Fibroblast of villous mesenchyme (primary cell): ENCODE measurements around the gene STRA6. TPM values are rescaled to one million over a fixed set of nuclear protein-coding genes. Genes with fewer than 3 reads are reported as not detected.

Experiments
- DNase-seq: peaks from one replicate; pipeline ENCODE4 v3.0.0-alpha.2; 2010; ENCODE audit warnings: low read depth
- H3K4me3 ChIP-seq: 2 replicates; pipeline ENCODE4 v1.5.1; 2011; ENCODE audit warnings: low read depth, mild to moderate bottlenecking, low read length
- total RNA-seq: library from RNA; depleted of rRNA; stranded (reverse); fragments of >200 nt; gene quantifications from 2 replicates; pipeline ENCODE4 v1.2.3, GENCODE V29; 2012
- TF ChIP-seq, protein P1 (sequence below): IDR thresholded peaks from 2 replicates; pipeline ENCODE4 v1.5.1; 2012; ENCODE audit warnings: low read depth, mild to moderate bottlenecking, low read length; ENCODE audit not compliant: insufficient read depth

Gene STRA6
- total RNA-seq, 1 donor = 52.7 TPM

DNA sequence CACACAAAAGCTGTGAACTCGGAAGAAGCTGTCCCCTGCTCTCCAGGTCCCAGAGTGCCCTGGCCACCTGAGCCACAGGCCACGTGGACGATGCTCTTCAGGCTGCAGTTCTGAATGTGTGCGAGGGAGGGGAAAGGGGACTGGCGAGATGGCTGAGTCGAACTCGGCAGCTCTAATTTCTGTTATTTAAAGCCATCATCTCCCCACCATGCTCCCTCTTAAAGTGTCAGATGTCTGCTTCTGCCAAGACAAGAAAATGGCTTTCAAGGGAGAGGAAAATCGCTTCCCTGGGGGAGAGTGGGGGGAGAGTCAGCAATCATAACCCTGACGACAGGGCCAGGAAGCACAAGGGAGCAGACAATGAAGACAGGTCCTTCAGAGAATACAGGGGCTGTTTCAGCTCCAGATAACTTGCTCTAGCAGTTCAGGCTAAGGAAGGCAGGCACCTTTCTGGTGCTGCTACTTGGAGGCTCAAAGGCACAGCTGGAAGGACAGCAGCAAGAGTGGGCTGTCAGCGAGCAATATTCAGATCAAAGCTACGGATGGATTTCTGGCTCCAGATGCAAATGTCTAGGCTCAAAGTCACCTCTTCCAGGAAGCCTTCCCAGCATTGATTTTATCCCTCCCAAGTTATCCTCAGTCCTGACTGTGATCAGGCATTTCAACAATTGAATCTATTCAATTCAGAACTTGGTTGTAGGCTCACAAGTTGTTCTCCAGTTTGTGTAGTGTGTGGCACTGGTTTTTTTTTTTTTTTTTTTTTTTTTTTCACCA, 18.1 kb upstream of the STRA6 start:
- TF ChIP-seq, protein P1, sequence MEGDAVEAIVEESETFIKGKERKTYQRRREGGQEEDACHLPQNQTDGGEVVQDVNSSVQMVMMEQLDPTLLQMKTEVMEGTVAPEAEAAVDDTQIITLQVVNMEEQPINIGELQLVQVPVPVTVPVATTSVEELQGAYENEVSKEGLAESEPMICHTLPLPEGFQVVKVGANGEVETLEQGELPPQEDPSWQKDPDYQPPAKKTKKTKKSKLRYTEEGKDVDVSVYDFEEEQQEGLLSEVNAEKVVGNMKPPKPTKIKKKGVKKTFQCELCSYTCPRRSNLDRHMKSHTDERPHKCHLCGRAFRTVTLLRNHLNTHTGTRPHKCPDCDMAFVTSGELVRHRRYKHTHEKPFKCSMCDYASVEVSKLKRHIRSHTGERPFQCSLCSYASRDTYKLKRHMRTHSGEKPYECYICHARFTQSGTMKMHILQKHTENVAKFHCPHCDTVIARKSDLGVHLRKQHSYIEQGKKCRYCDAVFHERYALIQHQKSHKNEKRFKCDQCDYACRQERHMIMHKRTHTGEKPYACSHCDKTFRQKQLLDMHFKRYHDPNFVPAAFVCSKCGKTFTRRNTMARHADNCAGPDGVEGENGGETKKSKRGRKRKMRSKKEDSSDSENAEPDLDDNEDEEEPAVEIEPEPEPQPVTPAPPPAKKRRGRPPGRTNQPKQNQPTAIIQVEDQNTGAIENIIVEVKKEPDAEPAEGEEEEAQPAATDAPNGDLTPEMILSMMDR = no peak
- H3K4me3 ChIP-seq = no peak overlapping the region
- DNase-seq = no peak

DNA sequence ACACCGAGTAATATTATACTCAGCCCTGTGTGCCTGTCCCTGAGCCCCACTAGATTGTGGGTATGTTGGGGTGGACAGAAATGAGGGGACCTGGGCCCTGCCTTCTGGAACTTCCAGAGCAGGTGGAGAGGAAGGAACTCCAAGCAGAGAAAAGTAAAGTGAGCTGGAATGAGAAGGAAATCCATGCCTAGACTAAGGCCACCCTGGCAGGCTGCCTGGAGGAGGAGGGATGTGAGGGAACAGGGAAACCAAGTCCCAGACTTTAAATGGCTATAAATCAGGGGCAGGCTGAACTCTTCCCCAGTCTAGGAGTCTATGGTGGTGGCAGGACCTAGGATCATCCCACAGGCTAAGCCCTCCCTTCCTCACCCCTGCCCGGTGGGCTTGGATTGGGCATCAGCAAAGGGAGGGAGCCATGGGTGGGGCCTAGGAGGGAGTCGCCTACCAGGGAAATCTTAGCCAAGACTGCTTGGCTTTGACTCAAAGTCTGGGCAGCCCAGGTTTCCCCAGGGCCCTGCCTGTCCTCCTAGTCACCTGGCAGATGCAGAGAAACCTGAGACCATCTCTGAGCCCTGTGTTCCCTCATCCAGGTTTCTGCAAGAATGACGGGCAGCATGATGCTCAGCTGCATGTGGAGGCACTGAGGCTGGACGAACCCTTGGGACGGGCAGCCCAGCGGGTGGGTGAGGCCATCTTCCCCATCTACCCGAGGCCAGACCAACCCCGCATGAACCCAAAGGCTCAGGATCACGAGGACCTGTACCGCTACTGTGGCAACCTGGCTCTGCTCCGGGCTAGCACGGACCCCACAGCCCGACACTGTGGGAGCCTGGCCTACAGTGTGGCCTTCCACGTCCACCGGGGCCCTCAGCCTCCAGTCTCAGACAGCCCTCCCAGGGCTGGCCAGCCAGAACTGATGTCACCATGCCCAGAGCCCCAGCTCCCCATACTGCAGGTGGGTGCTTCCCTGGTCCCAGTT, 15.6 kb upstream of the STRA6 start:
- TF ChIP-seq, protein P1 = no peak
- H3K4me3 ChIP-seq = no peak overlapping the region
- DNase-seq = no peak

DNA sequence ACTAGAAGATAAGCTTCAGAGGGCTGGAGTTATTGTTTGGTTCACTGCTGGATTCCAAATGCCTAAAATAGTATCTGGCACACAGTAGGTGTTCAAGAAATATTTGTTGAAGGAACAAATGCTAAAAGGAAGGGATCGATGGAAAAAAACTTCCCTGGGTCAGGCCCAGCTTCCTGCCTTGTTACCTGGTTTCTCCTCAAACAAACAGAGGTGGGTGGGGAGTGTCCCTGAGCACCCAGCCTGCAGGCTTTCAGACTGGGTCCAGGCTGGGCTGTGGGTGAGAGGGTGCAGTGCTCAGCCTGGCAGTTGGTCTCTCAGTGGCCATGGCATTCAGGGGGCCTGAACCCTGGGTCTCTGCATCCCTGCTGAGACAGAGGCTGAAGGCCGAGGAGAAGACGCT, 14.4 kb upstream of the STRA6 start:
- DNase-seq = no peak
- H3K4me3 ChIP-seq = no peak overlapping the region
- TF ChIP-seq, protein P1 = no peak

DNA sequence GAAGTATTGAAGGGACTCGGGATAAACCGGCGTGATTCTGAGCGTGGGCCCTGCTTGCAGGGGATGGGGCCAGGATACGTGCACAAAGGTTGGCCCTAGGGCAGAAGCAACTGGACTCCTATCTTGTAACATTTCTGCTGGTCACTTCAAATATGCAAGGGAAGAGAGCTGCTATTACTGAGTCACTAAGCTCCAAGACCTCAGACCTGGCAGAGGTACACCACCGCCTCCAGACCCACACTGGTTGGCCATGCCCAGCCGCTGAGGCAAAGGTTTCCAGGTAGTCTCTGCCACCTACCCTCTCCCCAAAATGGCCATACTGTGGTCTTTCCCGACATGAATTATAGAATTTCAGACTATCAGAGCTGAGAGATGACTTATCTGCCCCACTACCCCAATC, 13.4 kb upstream of the STRA6 start:
- no peak for DNase-seq
- TF ChIP-seq, protein P1 = no peak

DNA sequence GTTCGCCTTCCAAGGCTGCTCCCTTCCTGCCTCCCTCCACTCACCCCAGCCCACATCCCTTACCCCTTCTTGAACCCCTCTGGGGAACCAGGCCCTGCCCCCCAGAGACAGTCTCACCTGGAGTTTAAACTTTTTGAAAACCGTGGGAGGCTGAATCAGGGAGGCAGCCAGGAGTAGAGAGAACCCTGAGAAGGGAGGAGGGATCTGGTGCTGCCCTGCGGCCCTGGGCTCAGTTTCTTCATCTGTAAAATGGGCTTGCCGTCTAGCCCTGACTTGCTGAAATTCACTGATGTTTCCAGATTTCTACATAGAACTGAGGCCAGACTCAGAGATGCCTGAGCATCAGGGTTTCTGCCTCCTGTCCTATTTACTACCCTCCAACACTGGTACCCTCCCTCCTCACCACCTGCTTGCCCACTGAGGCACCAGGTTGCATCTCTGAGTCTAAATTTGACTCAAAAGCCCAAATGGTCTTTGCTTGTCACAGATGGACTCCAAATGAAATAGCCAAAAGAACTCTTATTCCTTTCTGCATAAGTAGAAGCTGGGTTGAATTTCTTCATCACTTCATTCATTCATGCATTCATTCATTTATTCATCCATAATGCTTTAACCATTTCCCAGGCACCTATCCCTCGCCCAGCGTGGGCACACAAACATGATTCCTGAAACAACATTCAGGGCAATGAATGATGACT, 11.9 kb upstream of the STRA6 start:
- TF ChIP-seq, protein P1 = no peak
- H3K4me3 ChIP-seq = no peak overlapping the region
- no peak for DNase-seq

More for the DNA sequence above, 13.4 kb upstream of the STRA6 start:
- H3K4me3 ChIP-seq = no peak overlapping the region

DNA sequence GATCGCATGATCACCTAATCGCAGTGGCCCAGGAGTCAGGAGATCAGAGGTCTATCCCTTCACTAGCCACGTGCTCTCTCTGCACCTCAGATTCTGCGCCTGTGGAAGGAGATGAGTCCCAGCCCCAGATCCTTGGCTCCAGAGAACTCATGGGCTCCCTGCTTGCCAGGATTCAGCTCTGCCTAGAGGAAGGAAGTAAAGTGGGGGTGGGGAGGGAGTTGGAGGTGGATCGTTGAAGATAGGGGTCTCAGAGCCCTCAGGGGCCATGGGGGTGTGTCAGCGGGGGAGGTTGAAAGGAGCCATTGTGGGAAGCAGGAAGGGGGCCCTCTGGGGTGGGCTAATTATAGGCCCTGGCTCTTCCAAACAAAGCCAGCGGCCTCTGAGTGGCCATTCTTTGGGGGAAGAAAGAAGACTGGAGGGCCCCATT, 11.3 kb upstream of the STRA6 start:
- TF ChIP-seq, protein P1 = no peak
- no peak for DNase-seq
- no peak overlapping the region for H3K4me3 ChIP-seq
